ENCODE results near the gene USP6. TPM values are rescaled to one million over a fixed set of nuclear protein-coding genes. Genes with fewer than 3 reads are reported as not detected.
"Not testable (repeated sequence)": the region's sequence is repeated elsewhere in the genome, so short reads cannot be mapped to it uniquely, and the experiment has no call there.

Gene USP6
- polyA plus RNA-seq, 2 of the 4 experiments (the other 2 are of a cell fraction): 0.01 to 0.04 TPM

DNA sequence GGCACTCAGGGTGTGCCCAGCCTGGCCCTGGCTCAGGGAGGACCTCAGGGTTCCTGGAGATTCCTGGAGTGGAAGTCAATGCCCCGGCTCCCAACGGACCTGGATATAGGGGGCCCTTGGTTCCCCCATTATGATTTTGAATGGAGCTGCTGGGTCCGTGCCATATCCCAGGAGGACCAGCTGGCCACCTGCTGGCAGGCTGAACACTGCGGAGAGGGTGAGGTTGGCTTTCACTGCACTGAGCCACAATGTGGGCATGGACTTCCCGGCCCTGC is 23.6 kb downstream of the USP6 start:
- no peaks in the 10 kb centered on the region for H3K4me1 ChIP-seq
- ATAC-seq (no peak; a peak in 1 of 6 replicates), DNase-seq (ENCODE audit: low read depth in 1 of 2, low spot score in 1 of 2) (no peak), FAIRE-seq (no peak)
- TF ChIP-seq, protein P1, sequence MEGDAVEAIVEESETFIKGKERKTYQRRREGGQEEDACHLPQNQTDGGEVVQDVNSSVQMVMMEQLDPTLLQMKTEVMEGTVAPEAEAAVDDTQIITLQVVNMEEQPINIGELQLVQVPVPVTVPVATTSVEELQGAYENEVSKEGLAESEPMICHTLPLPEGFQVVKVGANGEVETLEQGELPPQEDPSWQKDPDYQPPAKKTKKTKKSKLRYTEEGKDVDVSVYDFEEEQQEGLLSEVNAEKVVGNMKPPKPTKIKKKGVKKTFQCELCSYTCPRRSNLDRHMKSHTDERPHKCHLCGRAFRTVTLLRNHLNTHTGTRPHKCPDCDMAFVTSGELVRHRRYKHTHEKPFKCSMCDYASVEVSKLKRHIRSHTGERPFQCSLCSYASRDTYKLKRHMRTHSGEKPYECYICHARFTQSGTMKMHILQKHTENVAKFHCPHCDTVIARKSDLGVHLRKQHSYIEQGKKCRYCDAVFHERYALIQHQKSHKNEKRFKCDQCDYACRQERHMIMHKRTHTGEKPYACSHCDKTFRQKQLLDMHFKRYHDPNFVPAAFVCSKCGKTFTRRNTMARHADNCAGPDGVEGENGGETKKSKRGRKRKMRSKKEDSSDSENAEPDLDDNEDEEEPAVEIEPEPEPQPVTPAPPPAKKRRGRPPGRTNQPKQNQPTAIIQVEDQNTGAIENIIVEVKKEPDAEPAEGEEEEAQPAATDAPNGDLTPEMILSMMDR (IDR thresholded peaks at IDR 0.05): no peak
- TF ChIP-seq TFCP2L1 (CRISPR knock-in tag; IDR thresholded peaks at IDR 0.05) (no peak), CEBPB (IDR thresholded peaks at IDR 0.05) (no peak)
- TF ChIP-seq, protein P2, sequence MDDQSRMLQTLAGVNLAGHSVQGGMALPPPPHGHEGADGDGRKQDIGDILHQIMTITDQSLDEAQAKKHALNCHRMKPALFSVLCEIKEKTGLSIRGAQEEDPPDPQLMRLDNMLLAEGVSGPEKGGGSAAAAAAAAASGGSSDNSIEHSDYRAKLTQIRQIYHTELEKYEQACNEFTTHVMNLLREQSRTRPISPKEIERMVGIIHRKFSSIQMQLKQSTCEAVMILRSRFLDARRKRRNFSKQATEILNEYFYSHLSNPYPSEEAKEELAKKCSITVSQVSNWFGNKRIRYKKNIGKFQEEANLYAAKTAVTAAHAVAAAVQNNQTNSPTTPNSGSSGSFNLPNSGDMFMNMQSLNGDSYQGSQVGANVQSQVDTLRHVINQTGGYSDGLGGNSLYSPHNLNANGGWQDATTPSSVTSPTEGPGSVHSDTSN (IDR thresholded peaks at IDR 0.05): no peak
- WGBS (ENCODE audit: missing lambda C conversion rate): 47% methylated on average over 5 of the region's 5 CpGs
- H3K4me2 ChIP-seq: no peak overlapping the region
- no peak overlapping the region for H3K4me3 ChIP-seq
- H3K27ac ChIP-seq: no peak overlapping the region
- ChIA-PET POLR2A (no interaction called here), CTCF (no interaction called here)
- 0 out of 3 replicates have a peak, but pooled peaks cover 12% of the 10 kb centered on the region for H3K9me3 ChIP-seq

DNA sequence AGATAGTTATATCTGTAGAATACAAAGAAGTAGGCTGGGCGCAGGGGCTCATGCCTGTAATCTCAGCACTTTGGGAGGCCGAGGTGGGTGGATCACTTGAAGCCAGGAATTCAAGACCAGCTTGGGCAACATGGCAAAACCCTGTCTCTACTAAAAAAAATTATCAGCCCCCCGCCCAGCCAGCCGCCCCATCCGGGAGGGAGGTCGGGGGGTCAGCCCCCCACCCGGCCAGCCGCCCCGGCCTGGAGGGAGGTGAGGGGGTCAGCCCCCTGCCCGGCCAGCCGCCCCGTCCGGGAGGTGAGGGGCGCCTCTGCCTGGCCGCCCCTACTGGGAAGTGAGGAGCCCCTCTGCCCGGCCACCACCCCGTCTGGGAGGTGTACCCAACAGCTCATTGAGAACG is 27.0 kb downstream of the USP6 start:
- H3K4me1 ChIP-seq; H3K4me2 ChIP-seq; ATAC-seq; POLR2A ChIA-PET; H3K27ac ChIP-seq; H3K4me3 ChIP-seq; FAIRE-seq; CTCF ChIA-PET; DNase-seq (ENCODE audit: low read depth in 1 of 2, low spot score in 1 of 2): not testable (repeated sequence)
- peaks cover 19% of the 10 kb centered on the region; the same call in 2 of the 3 replicates for H3K9me3 ChIP-seq
- WGBS (ENCODE audit: missing lambda C conversion rate): 29% methylated on average over 5 of the region's 18 CpGs

DNA sequence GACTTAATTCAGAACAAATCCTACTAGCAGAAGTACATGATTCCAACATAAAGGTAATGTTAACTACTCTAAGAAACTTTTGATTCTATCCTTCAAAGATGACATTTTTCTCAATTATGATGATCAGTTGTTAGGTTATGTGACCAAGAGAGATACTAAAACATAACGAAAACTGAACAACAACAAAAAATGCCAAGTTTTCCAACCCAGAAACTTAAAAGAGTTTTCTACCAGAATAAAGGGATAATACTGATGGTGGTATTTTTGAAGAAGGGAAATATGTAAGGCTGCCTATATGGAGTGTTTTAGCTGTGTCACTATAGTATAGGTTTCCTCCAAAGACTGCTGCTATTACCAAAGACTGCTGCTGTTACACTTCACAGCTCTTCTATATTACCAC is 30.3 kb downstream of the USP6 start:
- 2% methylated on average over 1 of the region's 1 CpG for WGBS (ENCODE audit: missing lambda C conversion rate)

DNA sequence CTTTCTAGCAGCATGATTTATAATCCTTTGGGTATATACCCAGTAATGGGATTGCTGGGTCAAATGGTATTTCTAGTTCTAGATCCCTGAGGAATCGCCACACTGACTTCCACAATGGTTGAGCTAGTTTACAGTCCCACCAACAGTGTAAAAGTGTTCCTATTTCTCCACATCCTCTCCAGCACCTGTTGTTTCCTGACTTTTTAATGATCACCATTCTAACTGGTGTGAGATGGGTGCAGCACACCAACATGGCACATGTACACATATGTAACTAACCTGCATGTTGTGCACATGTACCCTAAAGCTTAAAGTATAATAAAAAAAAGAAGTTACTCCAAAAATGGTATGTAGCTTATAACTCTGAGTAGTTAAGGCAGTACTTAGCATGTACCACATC is 44.9 kb downstream of the USP6 start:
- ATAC-seq; CTCF ChIA-PET; FAIRE-seq; H3K4me3 ChIP-seq; POLR2A ChIA-PET; H3K4me2 ChIP-seq; H3K27ac ChIP-seq; DNase-seq (ENCODE audit: low read depth in 1 of 2, low spot score in 1 of 2); H3K4me1 ChIP-seq: not testable (repeated sequence)
- H3K9me3 ChIP-seq: peaks cover 47% of the 10 kb centered on the region
- WGBS (ENCODE audit: missing lambda C conversion rate): 0% methylated on average over 1 of the region's 1 CpG

More for the DNA sequence above, 30.3 kb downstream of the USP6 start:
- H3K9me3 ChIP-seq: peaks cover 23% of the 10 kb centered on the region; the same call in 2 of the 3 replicates
- peak; percentile 84; the same call in 1 of the 2 replicates for TF ChIP-seq CBX8 (IDR thresholded peaks at IDR 0.05)
- peak; percentile 74; the same call in 1 of the 2 replicates for TF ChIP-seq RNF2 (IDR thresholded peaks at IDR 0.05; ENCODE audit: borderline replicate concordance, low read depth)
- POLR2A ChIA-PET; H3K4me3 ChIP-seq; ATAC-seq; H3K27ac ChIP-seq; H3K4me1 ChIP-seq; FAIRE-seq; CTCF ChIA-PET; H3K4me2 ChIP-seq; DNase-seq (ENCODE audit: low read depth in 1 of 2, low spot score in 1 of 2): not testable (repeated sequence)

DNA sequence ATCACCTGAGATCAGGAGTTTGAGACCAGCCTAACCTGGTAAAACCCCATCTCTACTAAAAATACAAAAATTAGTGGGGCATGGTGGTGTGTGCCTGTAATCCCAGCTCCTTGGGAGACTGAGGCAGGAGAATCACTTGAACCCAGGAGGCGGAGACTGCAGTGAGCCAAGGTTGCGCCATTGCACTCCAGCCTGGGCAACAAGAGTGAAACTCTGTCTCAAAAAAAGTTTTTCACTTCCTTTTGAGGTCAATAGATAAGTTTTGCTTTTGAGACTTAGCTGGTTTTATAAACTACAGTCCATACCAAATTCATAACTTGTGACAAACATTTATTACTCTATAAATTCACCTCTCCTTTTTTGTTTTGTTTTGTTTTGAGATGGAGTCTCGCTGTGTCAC is 46.0 kb downstream of the USP6 start:
- FAIRE-seq; POLR2A ChIA-PET; H3K4me2 ChIP-seq; ATAC-seq; H3K4me3 ChIP-seq; H3K27ac ChIP-seq; H3K4me1 ChIP-seq; DNase-seq (ENCODE audit: low read depth in 1 of 2, low spot score in 1 of 2): not testable (repeated sequence)
- WGBS (ENCODE audit: missing lambda C conversion rate): 38% methylated on average over 3 of the region's 3 CpGs
- CTCF ChIA-PET: interaction anchor here (0.7 to 1.1 kb wide), 2 partner anchors 30 to 375 kb away, joined by 3 read pairs; partner anchors contain the start of gene ZNF594
- H3K9me3 ChIP-seq: peaks cover 37% of the 10 kb centered on the region

DNA sequence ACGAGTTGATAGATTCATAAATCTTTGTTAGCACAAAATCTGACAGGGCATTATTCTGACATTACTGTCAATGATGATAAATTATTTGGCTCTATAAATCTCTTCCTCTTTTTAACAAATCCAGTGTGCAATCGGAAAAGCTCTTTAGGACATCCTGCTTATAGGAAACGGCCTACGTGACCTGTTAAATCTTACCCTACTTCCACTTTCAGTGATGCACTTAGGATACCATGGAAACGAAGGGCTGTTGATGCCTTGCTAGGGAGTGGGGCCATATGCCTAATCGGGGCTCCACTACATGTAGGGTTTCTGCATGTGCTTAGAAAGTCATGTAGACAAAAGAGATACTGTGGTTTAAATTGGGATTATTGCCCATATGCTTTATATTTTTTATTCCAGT is 48.6 kb downstream of the USP6 start:
- TF ChIP-seq, protein P1 (IDR thresholded peaks at IDR 0.05): no peak
- TF ChIP-seq RARB (CRISPR knock-in tag; IDR thresholded peaks at IDR 0.05) (no peak), KDM1A (IDR thresholded peaks at IDR 0.05; ENCODE audit: low read depth) (no peak), HDAC2 (IDR thresholded peaks at IDR 0.05) (no peak)
- 24% methylated on average over 6 of the region's 6 CpGs for WGBS (ENCODE audit: missing lambda C conversion rate)
- H3K27ac ChIP-seq: no peak overlapping the region
- FAIRE-seq: no peak
- no peak for ATAC-seq
- ChIA-PET CTCF (no interaction called here), POLR2A (no interaction called here)
- H3K4me3 ChIP-seq: no peak overlapping the region
- H3K9me3 ChIP-seq: peaks cover 31% of the 10 kb centered on the region
- no peak overlapping the region for H3K4me2 ChIP-seq
- DNase-seq (ENCODE audit: low read depth in 1 of 2, low spot score in 1 of 2): no peak
- no peaks in the 10 kb centered on the region for H3K4me1 ChIP-seq

DNA sequence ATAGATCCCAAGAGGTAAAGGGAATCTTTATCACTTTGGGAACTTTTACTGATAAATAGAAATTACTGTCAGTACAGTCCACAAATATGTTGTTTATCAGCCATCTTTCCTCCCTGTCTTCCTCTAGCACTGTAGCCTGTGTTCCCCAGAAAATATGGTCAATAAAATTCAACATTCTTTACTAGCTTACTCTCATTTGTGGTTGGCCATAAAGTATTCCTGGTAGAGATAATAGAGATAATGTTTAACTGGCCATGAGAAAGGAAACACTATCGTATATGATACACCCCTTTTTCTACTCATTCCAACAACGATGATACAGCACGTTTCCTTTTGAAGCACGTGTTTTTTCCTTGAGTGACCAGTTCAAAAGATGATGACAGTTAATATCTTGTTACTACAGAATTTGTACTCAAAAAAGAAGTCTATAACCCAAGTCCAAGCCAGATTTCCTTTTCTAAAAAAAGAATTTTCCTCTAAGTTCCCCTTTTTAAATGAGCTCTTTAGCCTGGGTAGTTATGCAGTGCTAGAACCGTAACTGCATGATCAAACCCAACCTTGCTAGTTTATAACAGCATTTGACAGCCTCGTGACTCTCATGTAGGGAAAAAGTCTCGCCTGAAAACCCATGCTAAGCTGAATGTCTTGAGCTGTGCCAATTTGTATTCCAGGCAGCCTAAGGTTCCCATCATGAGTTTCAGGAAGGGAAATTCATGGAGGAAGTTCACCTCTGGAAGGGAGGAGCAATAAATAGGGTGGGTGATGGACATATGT is 50.1 kb downstream of the USP6 start:
- FAIRE-seq; H3K4me3 ChIP-seq; H3K4me1 ChIP-seq; ATAC-seq; DNase-seq (ENCODE audit: low read depth in 1 of 2, low spot score in 1 of 2); H3K27ac ChIP-seq; CTCF ChIA-PET; H3K4me2 ChIP-seq; POLR2A ChIA-PET: not testable (repeated sequence)
- peaks cover 32% of the 10 kb centered on the region for H3K9me3 ChIP-seq
- 17% methylated on average over 7 of the region's 7 CpGs for WGBS (ENCODE audit: missing lambda C conversion rate)

DNA sequence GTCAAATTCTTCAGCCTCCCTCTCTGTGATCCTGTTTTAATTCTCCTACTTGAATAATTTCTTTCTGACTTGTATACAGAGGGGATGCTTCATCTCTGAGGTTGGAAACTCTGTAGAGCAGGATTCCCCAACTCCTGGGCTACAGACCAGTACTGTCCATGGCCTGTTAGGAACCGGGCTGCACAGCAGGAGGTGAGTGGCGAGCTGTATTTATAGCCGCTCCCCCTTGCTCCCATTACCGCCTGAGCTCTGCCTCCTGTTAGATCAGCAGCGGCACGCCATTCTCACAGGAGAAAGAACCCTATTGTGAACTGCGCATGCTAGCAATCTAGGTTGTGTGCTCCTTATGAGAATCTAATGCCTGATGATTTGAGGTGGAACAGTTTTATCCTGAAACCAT is 59.2 kb downstream of the USP6 start:
- H3K27ac ChIP-seq; CTCF ChIA-PET; ATAC-seq; H3K4me2 ChIP-seq; DNase-seq (ENCODE audit: low read depth in 1 of 2, low spot score in 1 of 2); H3K4me3 ChIP-seq; H3K4me1 ChIP-seq; FAIRE-seq: not testable (repeated sequence)
- peaks cover 81% of the 10 kb centered on the region for H3K9me3 ChIP-seq
- 76% methylated on average over 7 of the region's 7 CpGs for WGBS (ENCODE audit: missing lambda C conversion rate)
- POLR2A ChIA-PET: interaction anchor here (1.1 kb wide), 1 partner anchor 16 kb away, joined by 3 read pairs; the partner anchor contains the start of gene ZNF594
